NCI-H2196 treated with DMSO at 0.1 percent for 48 hours (cell line): Measurements from ENCODE around the gene SLC38A1.

Source experiments
- DNase-seq: peaks from one replicate; lab custom pipeline; 2025; ENCODE audit not compliant: unreplicated experiment; lab: John Stamatoyannopoulos, UW

SLC38A1 gene

DNA sequence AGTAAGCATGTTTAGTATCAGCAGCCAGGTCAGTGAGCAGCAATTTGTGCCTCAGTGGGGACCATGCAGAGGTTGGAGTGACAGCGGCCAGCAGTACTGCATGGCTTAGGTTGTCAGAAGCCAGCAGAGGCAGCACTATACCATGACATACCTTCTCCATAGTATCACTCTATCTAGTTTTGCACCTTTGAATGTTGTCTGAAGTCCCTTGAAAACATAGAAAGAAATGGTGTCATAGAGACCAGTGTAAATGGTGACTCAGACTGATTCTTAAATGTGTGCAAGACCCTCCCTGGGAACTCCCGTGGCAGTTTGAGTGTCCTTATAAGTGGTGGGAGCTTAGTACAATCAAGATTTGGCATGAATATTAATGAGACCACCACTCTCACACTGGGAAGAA lies 124.4 kb downstream of the SLC38A1 start:
- no peak for DNase-seq

DNA sequence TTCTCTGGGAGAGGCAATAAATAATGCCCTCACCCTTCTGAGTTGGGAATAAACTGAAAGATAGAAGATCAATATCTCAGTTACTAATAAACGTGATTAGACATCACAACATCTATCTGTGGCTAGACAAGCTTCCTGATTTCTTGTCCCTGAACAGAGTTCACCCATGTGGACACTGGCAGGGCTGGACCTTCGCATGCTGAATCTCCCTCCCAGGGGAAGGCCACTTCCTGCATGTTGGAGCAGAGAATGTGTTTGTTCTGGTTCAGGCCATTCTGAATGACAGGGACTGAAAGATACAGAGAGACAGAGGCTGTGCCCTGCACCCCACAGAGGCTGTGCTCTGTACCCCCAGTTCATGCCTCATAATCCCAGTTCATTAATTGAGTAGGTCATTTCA lies 132.6 kb downstream of the SLC38A1 start:
- DNase-seq = no peak

- no peak for DNase-seq
Measured at GRCh38 chr12:46135750-46136149, 133.1 kb downstream of the SLC38A1 start.

DNA sequence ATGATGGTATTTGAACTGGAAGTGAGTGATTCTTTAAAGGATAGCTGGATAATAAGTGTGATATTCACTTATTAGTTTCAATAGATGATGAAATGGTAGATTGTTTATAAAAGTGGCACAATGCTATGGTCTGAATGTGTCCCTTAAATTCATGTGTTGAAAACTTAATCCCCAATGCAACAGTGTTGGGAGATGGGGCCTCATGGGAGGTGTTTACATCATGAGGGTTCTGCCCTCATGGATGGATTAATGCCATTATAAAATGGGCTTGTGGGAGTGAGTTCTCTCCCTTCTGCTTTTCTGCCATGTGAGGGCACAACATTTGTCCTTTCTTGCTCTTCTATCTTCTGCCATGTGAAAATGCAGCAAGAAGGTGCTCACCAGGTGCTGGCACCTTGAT lies 134.0 kb downstream of the SLC38A1 start:
- DNase-seq = no peak

DNA sequence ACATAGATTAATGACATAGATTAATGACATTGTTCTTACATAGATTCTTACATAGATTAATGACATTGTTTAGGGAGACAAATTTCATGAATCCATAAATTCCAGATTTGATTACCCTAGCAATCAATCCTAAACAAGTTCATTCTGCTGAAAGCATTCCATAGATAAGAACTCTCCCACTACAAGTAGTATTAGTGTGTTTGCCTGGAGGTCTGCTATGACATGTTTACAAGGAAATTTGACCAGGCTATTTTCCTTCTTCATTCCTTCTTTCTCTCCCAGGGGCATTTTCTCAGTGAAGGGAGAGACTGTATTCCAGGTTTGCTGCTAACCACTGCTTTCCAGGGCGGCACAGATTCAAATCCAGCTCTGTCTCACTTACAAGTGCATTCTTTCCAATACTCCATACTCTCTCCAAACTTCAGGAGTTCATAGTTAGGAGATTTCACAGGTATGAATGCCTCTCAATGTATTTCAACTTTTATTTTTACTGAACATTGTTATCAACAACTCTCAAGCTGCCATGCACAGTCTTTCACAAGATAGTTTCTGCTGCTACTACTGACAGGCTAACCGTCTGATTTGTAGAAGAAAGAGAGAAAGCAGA lies 134.5 kb downstream of the SLC38A1 start:
- DNase-seq = no peak

GRCh38 chr12:46133751-46134150 lies 135.1 kb downstream of the SLC38A1 start:
- DNase-seq = no peak
